Keratinocyte (primary cell): ENCODE data around the gene EYA4. TPM values are rescaled to one million over a fixed set of nuclear protein-coding genes. Genes with fewer than 3 reads are reported as not detected.

Experiments used
- DNase-seq: peaks from one replicate; pipeline ENCODE4 v3.0.0-alpha.2; 2011; ENCODE audit warnings: low read depth, missing footprints, low spot score
- FAIRE-seq: peaks from 2 replicates; lab custom pipeline; 2011; peaks lifted over from hg19 to GRCh38; lab: Jason Lieb, UNC
- H2AFZ ChIP-seq: 2 replicates; pipeline ENCODE4 v1.6.0; 2012; ENCODE audit warnings: low read length, control low read depth, inconsistent platforms; ENCODE audit not compliant: control insufficient read depth
- H3K27ac ChIP-seq: 2 replicates; pipeline ENCODE4 v1.5.1; 2011; ENCODE audit warnings: low read length; ENCODE audit not compliant: control insufficient read depth, insufficient read depth
- H3K27me3 ChIP-seq: 3 replicates; pipeline ENCODE4 v1.6.0; 2011; ENCODE audit warnings: low read length; ENCODE audit not compliant: control insufficient read depth, insufficient read depth; ENCODE audit errors: extremely low read depth
- H3K36me3 ChIP-seq, 2 experiments: 2 replicates in 1 of 2; 3 replicates in 1 of 2; pipeline ENCODE4 v1.5.1; 2011; ENCODE audit warnings: low read length in 2 of 2, mild to moderate bottlenecking in 1 of 2; ENCODE audit not compliant: control insufficient read depth in 2 of 2, insufficient read depth in 2 of 2; ENCODE audit errors: extremely low read depth in 1 of 2
- H3K4me1 ChIP-seq: 3 replicates; pipeline ENCODE4 v1.5.1; 2011; ENCODE audit warnings: low read length; ENCODE audit not compliant: control insufficient read depth, insufficient read depth; ENCODE audit errors: extremely low read depth
- H3K4me2 ChIP-seq: 3 replicates; pipeline ENCODE4 v1.6.0; 2011; ENCODE audit warnings: low read depth, low read length; ENCODE audit not compliant: control insufficient read depth, insufficient read depth; ENCODE audit errors: extremely low read depth
- H3K4me3 ChIP-seq, 3 experiments: fragments of 200-600 bp in 1 of 3; sonication (generic) in 1 of 3; 2 replicates in 2 of 3; 3 replicates in 1 of 3; pipeline ENCODE4 v1.5.1; 2011 to 2016; ENCODE audit warnings: low read length in 3 of 3, mild to moderate bottlenecking in 3 of 3, control low read depth in 2 of 3, inconsistent platforms in 1 of 3, low read depth in 1 of 3, mixed read lengths in 1 of 3, mixed run types in 1 of 3, moderate library complexity in 1 of 3; ENCODE audit not compliant: control insufficient read depth in 2 of 3, insufficient read depth in 2 of 3; ENCODE audit errors: extremely low read depth in 1 of 3
- H3K79me2 ChIP-seq: 2 replicates; pipeline ENCODE4 v1.6.0; 2012; ENCODE audit warnings: low read length; ENCODE audit not compliant: control insufficient read depth, insufficient read depth
- H3K9ac ChIP-seq: 3 replicates; pipeline ENCODE4 v1.6.0; 2011; ENCODE audit warnings: low read length; ENCODE audit not compliant: control insufficient read depth, insufficient read depth; ENCODE audit errors: extremely low read depth
- H3K9me1 ChIP-seq: 3 replicates; pipeline ENCODE4 v1.6.0; 2011; ENCODE audit warnings: low read length; ENCODE audit not compliant: control insufficient read depth, insufficient read depth; ENCODE audit errors: extremely low read depth
- H3K9me3 ChIP-seq: 2 replicates; pipeline ENCODE4 v1.5.1; 2012; ENCODE audit warnings: low read depth, low read length; ENCODE audit not compliant: control insufficient read depth
- H4K20me1 ChIP-seq: 3 replicates; pipeline ENCODE4 v1.6.0; 2011; ENCODE audit warnings: low read length; ENCODE audit not compliant: control insufficient read depth, insufficient read depth; ENCODE audit errors: extremely low read depth
- EZH2 ChIP-seq: IDR thresholded peaks from one replicate; pipeline ENCODE4 v1.6.1; 2012; ENCODE audit warnings: inconsistent platforms, mild to moderate bottlenecking, low read length, moderate library complexity
- dilution Hi-C: fragments of 300-500 bp; cut with MboI; formaldehyde crosslinking; loops from one replicate; pipeline ENCODE4 v1.7.0; 2020; ENCODE audit warnings: low sequenced_read_pairs; ENCODE audit not compliant: extremely low pct_ligation_motif_present
- polyA plus RNA-seq, 5 experiments: library from polyadenylated mRNA; depleted of rRNA in 3 of 5; stranded (reverse) in 3 of 5; stranded (forward) in 1 of 5; unstranded in 1 of 5; fragments of >200 nt; gene quantifications; 1 replicate in 1 of 5; 2 replicates in 3 of 5; 3 replicates in 1 of 5; pipeline versions ENCODE4 v1.2.1 to v1.2.3, GENCODE V29; 2011 to 2012; ENCODE audit warnings: missing spikeins in 2 of 5, low read depth in 1 of 5, low replicate concordance in 1 of 5
- TF ChIP-seq, protein P1 (sequence below), 3 experiments: IDR thresholded peaks in 1 of 3; conservative IDR thresholded peaks in 1 of 3; optimal IDR thresholded peaks in 1 of 3; 2 replicates in 2 of 3; 3 replicates in 1 of 3; pipeline versions ENCODE3 to v1.5.1; 2011; ENCODE audit warnings: low read length in 3 of 3, mild to moderate bottlenecking in 3 of 3, moderate library complexity in 2 of 3, control low read depth in 1 of 3, inconsistent platforms in 1 of 3; ENCODE audit not compliant: insufficient read depth in 2 of 3; ENCODE audit errors: extremely low read depth in 1 of 3

The EYA4 gene
- polyA plus RNA-seq, 1 donor (not counting 4 experiments of a cell fraction or from before 2014, with no cell fraction given) = 0.01 TPM

DNA sequence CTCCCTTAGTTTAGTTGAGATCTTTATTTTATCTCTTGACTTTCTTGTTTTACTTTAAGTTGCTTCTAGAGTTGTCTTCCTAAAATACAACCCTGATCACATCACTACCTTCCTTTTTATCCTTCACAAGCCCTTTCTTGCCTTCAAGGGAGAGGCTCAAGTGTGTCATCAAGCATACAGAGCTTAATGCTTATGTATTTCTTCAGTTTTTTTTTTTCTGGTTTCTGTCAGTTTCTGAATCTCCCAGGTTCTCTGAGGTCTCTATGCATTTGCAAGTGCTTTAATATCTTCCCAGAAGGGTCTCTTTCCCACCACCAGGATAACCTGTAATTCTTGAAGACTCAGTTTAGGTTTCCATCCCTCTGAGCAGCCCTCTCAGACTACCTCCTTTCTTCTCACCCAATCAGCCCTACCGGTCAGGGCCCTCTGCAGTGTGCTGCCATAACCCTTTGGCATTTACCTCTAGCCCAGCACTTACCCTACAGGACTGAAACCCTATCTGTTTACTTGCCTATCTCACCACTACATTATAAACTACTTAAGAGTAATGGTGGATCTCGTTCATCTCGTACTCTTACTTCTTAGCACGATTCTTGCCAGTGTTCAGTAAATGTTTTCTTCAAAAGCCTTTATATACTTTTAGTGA is 36.9 kb downstream of the EYA4 start:
- FAIRE-seq = no peak
- H3K9me1 ChIP-seq = no peaks in the 10 kb centered on the region
- dilution Hi-C loops = no loop called here
- no peak overlapping the region for H3K9ac ChIP-seq
- no peaks in the 10 kb centered on the region for H3K79me2 ChIP-seq
- H3K27me3 ChIP-seq = peaks cover 3% of the 10 kb centered on the region
- no peak overlapping the region for H3K27ac ChIP-seq
- H3K4me2 ChIP-seq = no peak overlapping the region
- no peaks in the 10 kb centered on the region for H3K36me3 ChIP-seq
- H3K4me1 ChIP-seq = no peaks in the 10 kb centered on the region
- no peaks in the 10 kb centered on the region for H3K9me3 ChIP-seq
- no peak overlapping the region for H3K4me3 ChIP-seq
- DNase-seq = no peak
- H4K20me1 ChIP-seq = no peaks in the 10 kb centered on the region
- TF ChIP-seq EZH2 = no peak
- TF ChIP-seq, protein P1, sequence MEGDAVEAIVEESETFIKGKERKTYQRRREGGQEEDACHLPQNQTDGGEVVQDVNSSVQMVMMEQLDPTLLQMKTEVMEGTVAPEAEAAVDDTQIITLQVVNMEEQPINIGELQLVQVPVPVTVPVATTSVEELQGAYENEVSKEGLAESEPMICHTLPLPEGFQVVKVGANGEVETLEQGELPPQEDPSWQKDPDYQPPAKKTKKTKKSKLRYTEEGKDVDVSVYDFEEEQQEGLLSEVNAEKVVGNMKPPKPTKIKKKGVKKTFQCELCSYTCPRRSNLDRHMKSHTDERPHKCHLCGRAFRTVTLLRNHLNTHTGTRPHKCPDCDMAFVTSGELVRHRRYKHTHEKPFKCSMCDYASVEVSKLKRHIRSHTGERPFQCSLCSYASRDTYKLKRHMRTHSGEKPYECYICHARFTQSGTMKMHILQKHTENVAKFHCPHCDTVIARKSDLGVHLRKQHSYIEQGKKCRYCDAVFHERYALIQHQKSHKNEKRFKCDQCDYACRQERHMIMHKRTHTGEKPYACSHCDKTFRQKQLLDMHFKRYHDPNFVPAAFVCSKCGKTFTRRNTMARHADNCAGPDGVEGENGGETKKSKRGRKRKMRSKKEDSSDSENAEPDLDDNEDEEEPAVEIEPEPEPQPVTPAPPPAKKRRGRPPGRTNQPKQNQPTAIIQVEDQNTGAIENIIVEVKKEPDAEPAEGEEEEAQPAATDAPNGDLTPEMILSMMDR (optimal IDR thresholded peaks at IDR 0.05 in 1 of 3, IDR thresholded peaks at IDR 0.05 in 1 of 3, conservative IDR thresholded peaks at IDR 0.05 in 1 of 3; ENCODE audit: extremely low read depth in 1 of 3, insufficient read depth in 2 of 3, low read length in 3 of 3) = no peak
- H2AFZ ChIP-seq = no peak overlapping the region

DNA sequence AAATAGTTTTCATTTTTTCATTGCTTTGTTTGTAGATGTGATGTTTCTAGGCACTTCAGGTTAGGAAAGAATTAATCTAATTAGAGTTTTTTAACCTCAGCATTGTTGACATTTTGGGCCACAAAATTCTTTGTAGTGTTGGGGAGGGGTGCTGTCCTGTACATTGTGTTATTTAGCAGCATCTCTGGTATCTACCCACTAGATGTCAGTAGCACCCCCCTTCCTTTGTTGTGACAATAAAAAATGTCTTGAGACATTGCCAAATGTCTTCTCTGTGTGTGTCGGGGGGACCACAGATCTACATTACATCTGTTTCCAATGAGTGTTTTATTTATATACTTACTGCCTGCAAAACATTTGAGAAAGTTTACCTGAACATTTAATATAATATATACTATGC is 45.6 kb downstream of the EYA4 start:
- H3K9me1 ChIP-seq = no peaks in the 10 kb centered on the region
- no peak overlapping the region for H3K4me2 ChIP-seq
- dilution Hi-C loops = no loop called here
- no peaks in the 10 kb centered on the region for H3K27me3 ChIP-seq
- H3K4me3 ChIP-seq = no peak overlapping the region
- DNase-seq (no peak), FAIRE-seq (no peak)
- no peak for TF ChIP-seq EZH2
- TF ChIP-seq, protein P1 (optimal IDR thresholded peaks at IDR 0.05 in 1 of 3, IDR thresholded peaks at IDR 0.05 in 1 of 3, conservative IDR thresholded peaks at IDR 0.05 in 1 of 3; ENCODE audit: extremely low read depth in 1 of 3, insufficient read depth in 2 of 3, low read length in 3 of 3) = peak in 2 of 3 experiments; percentile 31 to 45
- H3K36me3 ChIP-seq = no peaks in the 10 kb centered on the region
- no peak overlapping the region for H2AFZ ChIP-seq
- no peak overlapping the region for H3K27ac ChIP-seq
- no peaks in the 10 kb centered on the region for H3K79me2 ChIP-seq
- no peak overlapping the region for H3K9ac ChIP-seq
- no peaks in the 10 kb centered on the region for H4K20me1 ChIP-seq
- no peaks in the 10 kb centered on the region for H3K9me3 ChIP-seq
- no peaks in the 10 kb centered on the region for H3K4me1 ChIP-seq
